ENCODE measurements around the gene ACAP1. TPM values are rescaled to one million over a fixed set of nuclear protein-coding genes. Genes with fewer than 3 reads are reported as not detected.
A peak's percentile ranks its signal among the peaks of the same experiment; 100 is the strongest.

The ACAP1 gene
- total and polyA plus RNA-seq, 9 of the 15 experiments (the other 6 are each of a cell fraction or from before 2014, with no cell fraction given) = 0.15 to 8.5 (median 2.4) TPM

DNA sequence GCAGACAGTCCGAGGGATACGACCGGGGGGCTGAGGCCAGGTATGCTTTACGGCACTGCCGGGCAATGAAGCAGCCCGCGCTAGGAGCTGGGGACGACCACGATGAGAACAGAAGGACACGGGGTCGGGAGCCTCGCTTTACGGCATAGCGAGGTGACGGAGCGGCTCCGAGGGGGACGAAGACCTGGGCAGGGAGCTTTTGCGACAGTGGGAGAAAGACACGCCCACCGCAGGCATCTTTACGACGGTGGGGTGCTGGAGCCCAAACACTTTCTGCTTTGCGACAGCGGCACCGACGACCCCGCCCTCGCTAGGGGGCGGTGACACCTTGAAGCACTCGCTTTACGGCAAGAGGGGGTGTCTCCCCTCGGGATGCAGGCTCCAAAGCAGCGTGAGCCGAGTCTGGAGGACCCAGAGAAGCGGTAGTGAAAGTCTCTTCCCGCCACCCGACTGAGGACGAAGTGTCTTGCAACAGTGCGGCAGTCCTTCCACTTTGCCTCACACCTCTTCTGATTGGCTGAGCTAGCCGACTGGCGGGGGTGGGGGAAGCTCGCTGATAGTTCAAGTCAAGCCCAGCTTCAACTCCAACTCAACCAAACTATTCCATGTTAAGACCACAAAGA lies 6.8 kb upstream of the ACAP1 start (continued):
- TF ChIP-seq, protein P1, sequence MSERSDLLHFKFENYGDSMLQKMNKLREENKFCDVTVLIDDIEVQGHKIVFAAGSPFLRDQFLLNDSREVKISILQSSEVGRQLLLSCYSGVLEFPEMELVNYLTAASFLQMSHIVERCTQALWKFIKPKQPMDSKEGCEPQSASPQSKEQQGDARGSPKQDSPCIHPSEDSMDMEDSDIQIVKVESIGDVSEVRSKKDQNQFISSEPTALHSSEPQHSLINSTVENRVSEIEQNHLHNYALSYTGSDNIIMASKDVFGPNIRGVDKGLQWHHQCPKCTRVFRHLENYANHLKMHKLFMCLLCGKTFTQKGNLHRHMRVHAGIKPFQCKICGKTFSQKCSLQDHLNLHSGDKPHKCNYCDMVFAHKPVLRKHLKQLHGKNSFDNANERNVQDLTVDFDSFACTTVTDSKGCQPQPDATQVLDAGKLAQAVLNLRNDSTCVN (CRISPR knock-in tag; IDR thresholded peaks at IDR 0.05) = no peak
- TF ChIP-seq MYBL2 (IDR thresholded peaks at IDR 0.05; ENCODE audit: low read depth) (no peak), MYBL2 (CRISPR knock-in tag; IDR thresholded peaks at IDR 0.05; ENCODE audit: borderline replicate concordance) (no peak), NR2C2 (CRISPR knock-in tag; IDR thresholded peaks at IDR 0.05) (0 out of 2 replicates have a peak, but pooled peaks have one; percentile 20), NR2C2 (tag; IDR thresholded peaks at IDR 0.05) (peak; percentile 79), MECOM (CRISPR knock-in tag; IDR thresholded peaks at IDR 0.05) (no peak), SMC3 (conservative IDR thresholded peaks at IDR 0.05; ENCODE audit: insufficient read depth, low read depth, low read length) (no peak), TEAD4 (IDR thresholded peaks at IDR 0.05; ENCODE audit: low read length) (0 out of 2 replicates have a peak, but pooled peaks have one; percentile 12), TEAD4 (CRISPR knock-in tag; IDR thresholded peaks at IDR 0.05; ENCODE audit: borderline replicate concordance) (no peak), RUNX1 (IDR thresholded peaks at IDR 0.05; ENCODE audit: low read depth) (no peak), ZNF695 (CRISPR knock-in tag; IDR thresholded peaks at IDR 0.05) (no peak), ESRRA (IDR thresholded peaks at IDR 0.05; ENCODE audit: borderline replicate concordance, low read depth) (peak; percentile 76), KLF13 (tag; IDR thresholded peaks at IDR 0.05; ENCODE audit: borderline replicate concordance, low read depth) (peak; percentile 86; the same call in 1 of the 2 replicates), MEF2D (tag; conservative IDR thresholded peaks at IDR 0.05; ENCODE audit: low read depth) (no peak), STAT5A (IDR thresholded peaks at IDR 0.05; ENCODE audit: borderline replicate concordance, low read length) (no peak), PHF8 (IDR thresholded peaks at IDR 0.05; ENCODE audit: borderline replicate concordance, low read length) (peak; percentile 57; the same call in 1 of the 2 replicates), NEUROD1 (IDR thresholded peaks at IDR 0.05; ENCODE audit: borderline replicate concordance, low read depth, low read length, partially characterized antibody) (peak; percentile 17), ZNF311 (CRISPR knock-in tag; IDR thresholded peaks at IDR 0.05) (no peak), FOXJ3 (CRISPR knock-in tag; IDR thresholded peaks at IDR 0.05) (no peak)
- TF ChIP-seq, protein P2, sequence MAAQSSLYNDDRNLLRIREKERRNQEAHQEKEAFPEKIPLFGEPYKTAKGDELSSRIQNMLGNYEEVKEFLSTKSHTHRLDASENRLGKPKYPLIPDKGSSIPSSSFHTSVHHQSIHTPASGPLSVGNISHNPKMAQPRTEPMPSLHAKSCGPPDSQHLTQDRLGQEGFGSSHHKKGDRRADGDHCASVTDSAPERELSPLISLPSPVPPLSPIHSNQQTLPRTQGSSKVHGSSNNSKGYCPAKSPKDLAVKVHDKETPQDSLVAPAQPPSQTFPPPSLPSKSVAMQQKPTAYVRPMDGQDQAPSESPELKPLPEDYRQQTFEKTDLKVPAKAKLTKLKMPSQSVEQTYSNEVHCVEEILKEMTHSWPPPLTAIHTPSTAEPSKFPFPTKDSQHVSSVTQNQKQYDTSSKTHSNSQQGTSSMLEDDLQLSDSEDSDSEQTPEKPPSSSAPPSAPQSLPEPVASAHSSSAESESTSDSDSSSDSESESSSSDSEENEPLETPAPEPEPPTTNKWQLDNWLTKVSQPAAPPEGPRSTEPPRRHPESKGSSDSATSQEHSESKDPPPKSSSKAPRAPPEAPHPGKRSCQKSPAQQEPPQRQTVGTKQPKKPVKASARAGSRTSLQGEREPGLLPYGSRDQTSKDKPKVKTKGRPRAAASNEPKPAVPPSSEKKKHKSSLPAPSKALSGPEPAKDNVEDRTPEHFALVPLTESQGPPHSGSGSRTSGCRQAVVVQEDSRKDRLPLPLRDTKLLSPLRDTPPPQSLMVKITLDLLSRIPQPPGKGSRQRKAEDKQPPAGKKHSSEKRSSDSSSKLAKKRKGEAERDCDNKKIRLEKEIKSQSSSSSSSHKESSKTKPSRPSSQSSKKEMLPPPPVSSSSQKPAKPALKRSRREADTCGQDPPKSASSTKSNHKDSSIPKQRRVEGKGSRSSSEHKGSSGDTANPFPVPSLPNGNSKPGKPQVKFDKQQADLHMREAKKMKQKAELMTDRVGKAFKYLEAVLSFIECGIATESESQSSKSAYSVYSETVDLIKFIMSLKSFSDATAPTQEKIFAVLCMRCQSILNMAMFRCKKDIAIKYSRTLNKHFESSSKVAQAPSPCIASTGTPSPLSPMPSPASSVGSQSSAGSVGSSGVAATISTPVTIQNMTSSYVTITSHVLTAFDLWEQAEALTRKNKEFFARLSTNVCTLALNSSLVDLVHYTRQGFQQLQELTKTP (IDR thresholded peaks at IDR 0.05; ENCODE audit: low read depth in 1 of 2, partially characterized antibody in 2 of 2) = no peak
- TF ChIP-seq, protein P3, sequence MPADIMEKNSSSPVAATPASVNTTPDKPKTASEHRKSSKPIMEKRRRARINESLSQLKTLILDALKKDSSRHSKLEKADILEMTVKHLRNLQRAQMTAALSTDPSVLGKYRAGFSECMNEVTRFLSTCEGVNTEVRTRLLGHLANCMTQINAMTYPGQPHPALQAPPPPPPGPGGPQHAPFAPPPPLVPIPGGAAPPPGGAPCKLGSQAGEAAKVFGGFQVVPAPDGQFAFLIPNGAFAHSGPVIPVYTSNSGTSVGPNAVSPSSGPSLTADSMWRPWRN (IDR thresholded peaks at IDR 0.05; ENCODE audit: low read depth) = no peak
- TF ChIP-seq, protein P4, sequence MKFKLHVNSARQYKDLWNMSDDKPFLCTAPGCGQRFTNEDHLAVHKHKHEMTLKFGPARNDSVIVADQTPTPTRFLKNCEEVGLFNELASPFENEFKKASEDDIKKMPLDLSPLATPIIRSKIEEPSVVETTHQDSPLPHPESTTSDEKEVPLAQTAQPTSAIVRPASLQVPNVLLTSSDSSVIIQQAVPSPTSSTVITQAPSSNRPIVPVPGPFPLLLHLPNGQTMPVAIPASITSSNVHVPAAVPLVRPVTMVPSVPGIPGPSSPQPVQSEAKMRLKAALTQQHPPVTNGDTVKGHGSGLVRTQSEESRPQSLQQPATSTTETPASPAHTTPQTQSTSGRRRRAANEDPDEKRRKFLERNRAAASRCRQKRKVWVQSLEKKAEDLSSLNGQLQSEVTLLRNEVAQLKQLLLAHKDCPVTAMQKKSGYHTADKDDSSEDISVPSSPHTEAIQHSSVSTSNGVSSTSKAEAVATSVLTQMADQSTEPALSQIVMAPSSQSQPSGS (CRISPR knock-in tag; IDR thresholded peaks at IDR 0.05) = no peak

Data from K562 (cell line).